Panc1 (cell line): ENCODE results near the gene AFF3. TPM values are rescaled to one million over a fixed set of nuclear protein-coding genes. Genes with fewer than 3 reads are reported as not detected.

ENCODE experiments used
- ATAC-seq: fragments of 200-7000 bp; cut with Tn5 transposase; 2 replicates; pipeline ENCODE4 v1.9.1; 2020; ENCODE audit warnings: mild to moderate bottlenecking, moderate library complexity
- BruUV-seq: library from RNA; stranded (reverse); fragments of 400-500 nt; replicated peaks from 2 replicates; lab custom pipeline; 2021; lab: Mats Ljungman, UMichigan
- CTCF ChIA-PET: fragments of 300-600 bp; sonication (Branson Sonifier 250); formaldehyde crosslinking; loops from one replicate; lab custom pipeline; 2022; ENCODE audit warnings: antibody characterized with exemption; lab: Charles Lee
- POLR2A ChIA-PET: fragments of 300-600 bp; sonication (Branson Sonifier 250); formaldehyde crosslinking; loops from one replicate; lab custom pipeline; 2022; ENCODE audit warnings: antibody characterized with exemption; lab: Charles Lee
- DNase-seq: peaks from one replicate; pipeline ENCODE4 v3.0.0-alpha.2; 2010; ENCODE audit warnings: low read depth, low spot score
- H3K27ac ChIP-seq: 2 replicates; pipeline ENCODE4 v1.5.1; 2011; ENCODE audit warnings: mild to moderate bottlenecking, low read length, inconsistent platforms
- H3K27me3 ChIP-seq: fragments of 200-500 bp; sonication (Bioruptor generic); 2 replicates; pipeline ENCODE4 v1.6.0; 2014; ENCODE audit warnings: low read length, inconsistent platforms; ENCODE audit not compliant: control insufficient read depth, insufficient read depth
- H3K36me3 ChIP-seq: fragments of 200-500 bp; sonication (Bioruptor generic); 2 replicates; pipeline ENCODE4 v1.5.1; 2014; ENCODE audit warnings: inconsistent platforms, mild to moderate bottlenecking, low read length, moderate library complexity; ENCODE audit not compliant: control insufficient read depth, insufficient read depth
- H3K4me1 ChIP-seq: 2 replicates; pipeline ENCODE4 v1.5.1; 2011; ENCODE audit warnings: inconsistent platforms, mild to moderate bottlenecking, low read length, moderate library complexity; ENCODE audit not compliant: control insufficient read depth, insufficient read depth
- H3K4me3 ChIP-seq, 2 experiments: 2 replicates each; pipeline ENCODE4 v1.5.1; 2011 to 2012; ENCODE audit warnings: low read depth in 2 of 2, low read length in 2 of 2, mild to moderate bottlenecking in 2 of 2, inconsistent platforms in 1 of 2, moderate library complexity in 1 of 2
- H3K9me3 ChIP-seq: fragments of 200-500 bp; sonication (Bioruptor generic); 2 replicates; pipeline ENCODE4 v1.5.1; 2014; ENCODE audit warnings: low read depth, mild to moderate bottlenecking, inconsistent platforms, low read length, moderate library complexity; ENCODE audit not compliant: control insufficient read depth, insufficient read depth
- CTCF ChIP-seq: fragments of 450-650 bp; IDR thresholded peaks from 2 replicates; pipeline ENCODE4 v1.5.1; 2017; ENCODE audit warnings: mild to moderate bottlenecking
- POLR2AphosphoS5 ChIP-seq: IDR thresholded peaks from 2 replicates; pipeline ENCODE4 v1.6.1; 2012; ENCODE audit warnings: mild to moderate bottlenecking, low read depth, low read length, moderate library complexity
- REST ChIP-seq, 2 experiments: IDR thresholded peaks; 2 replicates each; pipeline ENCODE4 v1.6.1; 2011 to 2012; ENCODE audit warnings: low read depth in 2 of 2, control low read depth in 1 of 2, low read length in 1 of 2, mild to moderate bottlenecking in 1 of 2, moderate library complexity in 1 of 2; ENCODE audit not compliant: insufficient read depth in 1 of 2
- SIN3A ChIP-seq: IDR thresholded peaks from 2 replicates; pipeline ENCODE4 v1.6.1; 2012; ENCODE audit warnings: low read depth, mild to moderate bottlenecking, low read length, moderate library complexity, borderline replicate concordance; ENCODE audit not compliant: insufficient read depth
- TCF7L2 ChIP-seq: IDR thresholded peaks from 2 replicates; pipeline ENCODE4 v1.6.1; 2011; ENCODE audit warnings: mild to moderate bottlenecking, low read depth, low read length, inconsistent platforms
- in situ Hi-C: cut with HindIII; loops from 2 replicates; pipeline ENCODE4 v1.10.0; 2016; ENCODE audit warnings: low sequenced_read_pairs, low pct_unique_long_range_greater_than_20kb
- intact Hi-C: fragments of 100-400 bp; cut with micrococcal nuclease; formaldehyde crosslinking; loops from one replicate; pipeline ENCODE4 v1.10.0; 2022; ENCODE audit not compliant: unreplicated experiment
- total RNA-seq: library from RNA; stranded (reverse); gene quantifications from one replicate; pipeline ENCODE4 v1.2.1, GENCODE V29; 2021; ENCODE audit not compliant: unreplicated experiment

Gene AFF3
- total RNA-seq, 1 experiment from 2014 or later = 2.2 TPM

GRCh38 chr2:99762714-99763113, 379.7 kb downstream of the AFF3 start:
- intact Hi-C loops = no loop called here
- Histone ChIP-seq H3K9me3 (no peaks in the 10 kb centered on the region), H3K36me3 (no peaks in the 10 kb centered on the region), H3K4me1 (no peaks in the 10 kb centered on the region; the same call in 1 of the 2 replicates), H3K27me3 (peaks cover 4% of the 10 kb centered on the region; the same call in 1 of the 2 replicates), H3K4me3 (no peak overlapping the region), H3K27ac (no peak overlapping the region)
- TF ChIP-seq TCF7L2 (no peak), POLR2AphosphoS5 (no peak), REST (IDR thresholded peaks at IDR 0.05; ENCODE audit: insufficient read depth in 1 of 2, low read depth in 2 of 2, low read length in 1 of 2) (no peak), CTCF (no peak), SIN3A (no peak)
- ChIA-PET CTCF (no interaction called here), POLR2A (no interaction called here)
- DNase-seq (no peak), ATAC-seq (no peak)
- no TSS peak for BruUV-seq
- in situ Hi-C loops = no loop called here

- 0 out of 2 replicates have a peak, but pooled peaks cover 2% of the 10 kb centered on the region for H3K27me3 ChIP-seq
- H3K9me3 ChIP-seq = no peaks in the 10 kb centered on the region
- no peaks in the 10 kb centered on the region for H3K36me3 ChIP-seq
- no peak for DNase-seq
- no peaks in the 10 kb centered on the region for H3K4me1 ChIP-seq
- H3K27ac ChIP-seq = no peak overlapping the region
- ChIA-PET POLR2A (no interaction called here), CTCF (no interaction called here)
- TF ChIP-seq SIN3A = no peak
- no peak for TF ChIP-seq TCF7L2
- TF ChIP-seq CTCF = no peak
- TF ChIP-seq REST (IDR thresholded peaks at IDR 0.05; ENCODE audit: insufficient read depth in 1 of 2, low read depth in 2 of 2, low read length in 1 of 2) = no peak
- no peak for TF ChIP-seq POLR2AphosphoS5
- no peak overlapping the region for H3K4me3 ChIP-seq
- ATAC-seq = no peak
- in situ Hi-C loops = no loop called here
- intact Hi-C loops = no loop called here
- no TSS peak for BruUV-seq
Observed at GRCh38 chr2:99757611-99758114, 384.7 kb downstream of the AFF3 start.
